T-helper 1 cell (primary cell): ENCODE results near the gene INSRR.

Experiments used
- DNase-seq, 5 donors: peaks; one replicate each; pipeline ENCODE4 v3.0.0-alpha.2; 2012 to 2020
- total RNA-seq, 4 donors: gene quantifications; one replicate each; lab custom pipeline; 2026; lab: John Stamatoyannopoulos, UW

The INSRR gene
- 0 to 0.30 (median 0.08) reads per million in 4 donors for total RNA-seq

GRCh38 chr1:156858959-156859522 lies at the start of gene INSRR:
TSS of gene INSRR (minus strand) at chr1:156859117. CDS start at chr1:156858621, 496 bp downstream.
- DNase-seq = peak in 1 of 5 donors; percentile 18

GRCh38 chr1:156908541-156908940 lies 49.6 kb upstream of the INSRR start:
- no peak for DNase-seq

- DNase-seq = no peak
These were observed 47.4 kb upstream of the INSRR start for GRCh38 chr1:156906206-156906906.

- DNase-seq = no peak
These were observed 46.7 kb upstream of the INSRR start for GRCh38 chr1:156905651-156906050.

GRCh38 chr1:156905176-156905575 lies 46.3 kb upstream of the INSRR start:
- no peak for DNase-seq

GRCh38 chr1:156904187-156904959 lies 45.5 kb upstream of the INSRR start:
- no peak for DNase-seq

GRCh38 chr1:156903328-156904091 lies 44.6 kb upstream of the INSRR start:
- DNase-seq = no peak

- DNase-seq = no peak
These were observed 43.3 kb upstream of the INSRR start for GRCh38 chr1:156901966-156902915.

GRCh38 chr1:156901590-156901900 lies 42.6 kb upstream of the INSRR start:
- no peak for DNase-seq

- DNase-seq = no peak
These were observed 42.1 kb upstream of the INSRR start for GRCh38 chr1:156900896-156901589.

- no peak for DNase-seq
These were observed 41.2 kb upstream of the INSRR start for GRCh38 chr1:156899956-156900718.

- no peak for DNase-seq
These were observed 40.2 kb upstream of the INSRR start for GRCh38 chr1:156898971-156899664.

- no peak for DNase-seq
These were observed 39.2 kb upstream of the INSRR start for GRCh38 chr1:156898161-156898566.

GRCh38 chr1:156897078-156897825 lies 38.3 kb upstream of the INSRR start:
- DNase-seq = no peak

- DNase-seq = no peak
These were observed 37.6 kb upstream of the INSRR start for GRCh38 chr1:156896490-156897033.

GRCh38 chr1:156895927-156896326 lies 37.0 kb upstream of the INSRR start:
- DNase-seq = no peak

GRCh38 chr1:156895455-156895812 lies 36.5 kb upstream of the INSRR start:
- DNase-seq = no peak

- DNase-seq = no peak
These were observed 36.0 kb upstream of the INSRR start for GRCh38 chr1:156894711-156895454.
